ENCODE data around the gene C2orf80. TPM values are rescaled to one million over a fixed set of nuclear protein-coding genes. Genes with fewer than 3 reads are reported as not detected.
"Not testable (repeated sequence)": the region's sequence is repeated elsewhere in the genome, so short reads cannot be mapped to it uniquely, and the experiment has no call there.

C2orf80 gene
- polyA plus RNA-seq, 1 donor from 2014 or later: 71.5 TPM

GRCh38 chr2:208222351-208222750 is 32.5 kb upstream of the C2orf80 start:
- Histone ChIP-seq H3K4me2 (ENCODE audit: low read length) (no peak overlapping the region), H3K9me3 (ENCODE audit: low read length) (no peaks in the 10 kb centered on the region), H3K9me2 (ENCODE audit: insufficient read depth, low read length) (no peaks in the 10 kb centered on the region), H3K9ac (ENCODE audit: low read length) (no peak overlapping the region), H3K27ac (ENCODE audit: low read length) (no peak overlapping the region), H3K4me3 (ENCODE audit: low read length) (no peak overlapping the region), H3K79me2 (replicated peaks; ENCODE audit: insufficient read depth, low read length) (no peaks in the 10 kb centered on the region), H3K27me3 (ENCODE audit: insufficient read depth, low read depth, low read length) (no peaks in the 10 kb centered on the region), H2AFZ (ENCODE audit: low read depth, low read length) (no peak overlapping the region), H3F3A (ENCODE audit: insufficient read depth, low read length, poor library complexity, severe bottlenecking) (no peaks in the 10 kb centered on the region), H4K20me1 (ENCODE audit: insufficient read depth) (no peaks in the 10 kb centered on the region), H3K36me3 (ENCODE audit: insufficient read depth, low read length) (no peaks in the 10 kb centered on the region)
- TF ChIP-seq EP300 (conservative IDR thresholded peaks at IDR 0.05; ENCODE audit: poor library complexity, severe bottlenecking) (no peak), CTCF (IDR thresholded peaks at IDR 0.05; ENCODE audit: poor library complexity, severe bottlenecking) (no peak), MXI1 (conservative IDR thresholded peaks at IDR 0.05; ENCODE audit: poor library complexity, severe bottlenecking) (no peak), TAF1 (IDR thresholded peaks at IDR 0.05; ENCODE audit: low read depth) (no peak), EZH2 (IDR thresholded peaks at IDR 0.05; ENCODE audit: borderline replicate concordance, insufficient read depth, low read length, poor library complexity, severe bottlenecking) (no peak), REST (IDR thresholded peaks at IDR 0.05; ENCODE audit: borderline replicate concordance) (no peak), SMC3 (conservative IDR thresholded peaks at IDR 0.05; ENCODE audit: poor library complexity) (no peak), RAD21 (conservative IDR thresholded peaks at IDR 0.05) (no peak)

- not testable (repeated sequence) for H4K20me1 ChIP-seq (ENCODE audit: insufficient read depth); H3K27me3 ChIP-seq (ENCODE audit: insufficient read depth, low read depth, low read length); H3K9me3 ChIP-seq (ENCODE audit: low read length); H3F3A ChIP-seq (ENCODE audit: insufficient read depth, low read length, poor library complexity, severe bottlenecking); H3K4me3 ChIP-seq (ENCODE audit: low read length); H3K27ac ChIP-seq (ENCODE audit: low read length); H2AFZ ChIP-seq (ENCODE audit: low read depth, low read length); H3K4me2 ChIP-seq (ENCODE audit: low read length); H3K9me2 ChIP-seq (ENCODE audit: insufficient read depth, low read length); H3K79me2 ChIP-seq (replicated peaks; ENCODE audit: insufficient read depth, low read length); H3K9ac ChIP-seq (ENCODE audit: low read length); H3K36me3 ChIP-seq (ENCODE audit: insufficient read depth, low read length)
Observed at GRCh38 chr2:208221873-208222272, 32.0 kb upstream of the C2orf80 start.

All from neural cell (in vitro differentiated cells).